ENCODE data around the gene MREG. TPM values are rescaled to one million over a fixed set of nuclear protein-coding genes. Genes with fewer than 3 reads are reported as not detected.

The MREG gene
- total and polyA plus RNA-seq, 10 of the 15 experiments (the other 5 are each of a cell fraction or from before 2014, with no cell fraction given) = 6.9 to 45.0 (median 28.5) TPM

- TF ChIP-seq KAT2A (conservative IDR thresholded peaks at IDR 0.05; ENCODE audit: control insufficient read depth, low read depth, low read length) = no peak
- no peak for TF ChIP-seq SKIL (IDR thresholded peaks at IDR 0.05; ENCODE audit: low read depth, poor library complexity, severe bottlenecking)
- TF ChIP-seq CHD1 (IDR thresholded peaks at IDR 0.05; ENCODE audit: low read depth, low read length) = no peak
- TF ChIP-seq RUNX3 (IDR thresholded peaks at IDR 0.05; ENCODE audit: low read length) = peak; percentile 81
- TF ChIP-seq MLLT1 (IDR thresholded peaks at IDR 0.05) = no peak
- TF ChIP-seq NFIC (IDR thresholded peaks at IDR 0.05; ENCODE audit: low read depth, low read length) = 0 out of 2 replicates have a peak, but pooled peaks have one; percentile 2
- no peak for TF ChIP-seq SPI1 (IDR thresholded peaks at IDR 0.05; ENCODE audit: borderline replicate concordance, insufficient read depth, low read depth, low read length)
- TF ChIP-seq MTA2 (IDR thresholded peaks at IDR 0.05; ENCODE audit: low read depth) = no peak
- TF ChIP-seq E2F8 (IDR thresholded peaks at IDR 0.05; ENCODE audit: low read depth, partially characterized antibody) = no peak
- TF ChIP-seq RAD21 (IDR thresholded peaks at IDR 0.05; ENCODE audit: insufficient read depth, low read depth, low read length) = no peak
- TF ChIP-seq EGR1 (IDR thresholded peaks at IDR 0.05; ENCODE audit: borderline replicate concordance in 1 of 2, low read depth in 2 of 2, low read length in 2 of 2) = no peak
- no peak for TF ChIP-seq IRF4 (IDR thresholded peaks at IDR 0.05; ENCODE audit: low read depth, low read length)
- no peak for TF ChIP-seq FOXM1 (IDR thresholded peaks at IDR 0.05; ENCODE audit: low read depth, low read length)
- TF ChIP-seq ZBTB33 (IDR thresholded peaks at IDR 0.05) = no peak
- TF ChIP-seq MXI1 (IDR thresholded peaks at IDR 0.05; ENCODE audit: low read depth, low read length) = no peak
- no peak for TF ChIP-seq ZNF592 (IDR thresholded peaks at IDR 0.05)
Measured at GRCh38 chr2:216016581-216016980, 3.2 kb upstream of the MREG start (continued).
